OCI-LY7 (cell line): ENCODE results near the gene QKI. TPM values are rescaled to one million over a fixed set of nuclear protein-coding genes. Genes with fewer than 3 reads are reported as not detected.

Experiments
- BruUV-seq: library from RNA; stranded (reverse); fragments of 400-500 nt; replicated peaks from 2 replicates; lab custom pipeline; 2021; lab: Mats Ljungman, UMichigan
- CTCF ChIA-PET: fragments of 300-600 bp; sonication (Branson Sonifier 250); formaldehyde crosslinking; loops from one replicate; lab custom pipeline; 2022; ENCODE audit warnings: antibody characterized with exemption; ENCODE audit not compliant: unreplicated experiment; lab: Charles Lee
- POLR2A ChIA-PET: fragments of 300-600 bp; sonication (Branson Sonifier 250); formaldehyde crosslinking; loops from one replicate; lab custom pipeline; 2022; ENCODE audit warnings: antibody characterized with exemption; lab: Charles Lee
- DNase-seq: peaks from one replicate; pipeline ENCODE4 v3.0.0-alpha.2; 2015; ENCODE audit warnings: low spot score
- H2AFZ ChIP-seq: fragments of 200-600 bp; sonication (generic), shearing (Covaris generic); 2 replicates; pipeline ENCODE4 v1.6.1; 2014; ENCODE audit warnings: mild to moderate bottlenecking, antibody characterized with exemption, low read length, moderate library complexity
- H3K27ac ChIP-seq: fragments of 200-600 bp; sonication (generic); 2 replicates; pipeline ENCODE4 v1.5.1; 2014; ENCODE audit warnings: mixed run types, low read depth, mild to moderate bottlenecking, moderate library complexity, low read length, inconsistent platforms; ENCODE audit not compliant: poor library complexity, severe bottlenecking
- H3K36me3 ChIP-seq: fragments of 200-600 bp; sonication (generic); 2 replicates; pipeline ENCODE4 v1.6.1; 2014; ENCODE audit warnings: mild to moderate bottlenecking, antibody characterized with exemption, low read length, moderate library complexity, mixed read lengths; ENCODE audit not compliant: insufficient read depth
- H3K4me1 ChIP-seq: fragments of 200-600 bp; sonication (generic); 2 replicates; pipeline ENCODE4 v1.5.1; 2014; ENCODE audit warnings: mild to moderate bottlenecking, low read length; ENCODE audit not compliant: insufficient read depth, poor library complexity, severe bottlenecking
- H3K4me2 ChIP-seq: fragments of 200-600 bp; sonication (generic); 2 replicates; pipeline ENCODE4 v1.6.1; 2014; ENCODE audit warnings: mild to moderate bottlenecking, low read length
- H3K4me3 ChIP-seq: fragments of 200-600 bp; sonication (generic); 2 replicates; pipeline ENCODE4 v1.5.1; 2014; ENCODE audit warnings: mild to moderate bottlenecking, low read depth, low read length; ENCODE audit not compliant: poor library complexity, severe bottlenecking
- H3K79me2 ChIP-seq: fragments of 200-600 bp; sonication (generic); 2 replicates; pipeline ENCODE4 v1.6.1; 2016; ENCODE audit warnings: low read depth, mild to moderate bottlenecking, low read length, moderate library complexity, mixed read lengths; ENCODE audit not compliant: insufficient read depth
- H3K9me2 ChIP-seq: fragments of 200-600 bp; sonication (generic); 2 replicates; pipeline ENCODE4 v1.6.1; 2016; ENCODE audit warnings: mild to moderate bottlenecking, low read length, mixed read lengths; ENCODE audit not compliant: insufficient read depth
- H3K9me3 ChIP-seq: fragments of 200-600 bp; sonication (generic); 2 replicates; pipeline ENCODE4 v1.6.1; 2014; ENCODE audit warnings: mild to moderate bottlenecking, mixed run types, low read length, mixed read lengths
- H4K20me1 ChIP-seq: fragments of 200-600 bp; sonication (generic); 2 replicates; pipeline ENCODE4 v1.6.1; 2014; ENCODE audit warnings: mild to moderate bottlenecking, antibody characterized with exemption, low read length, moderate library complexity, mixed read lengths; ENCODE audit not compliant: insufficient read depth
- EZH2phosphoT487 ChIP-seq: fragments of 200-600 bp; sonication (generic); IDR thresholded peaks from 2 replicates; pipeline ENCODE4 v1.6.1; 2018; ENCODE audit warnings: low read depth, borderline replicate concordance, mild to moderate bottlenecking, mixed run types, antibody characterized with exemption, low read length, moderate library complexity, mixed read lengths
- intact Hi-C: fragments of 100-400 bp; cut with micrococcal nuclease; formaldehyde crosslinking; loops from one replicate; pipeline ENCODE4 v1.10.0; 2022; ENCODE audit not compliant: unreplicated experiment
- total RNA-seq, 2 experiments: library from RNA; depleted of rRNA in 1 of 2; stranded (reverse); fragments of >200 nt in 1 of 2; shearing (Covaris generic) in 1 of 2; gene quantifications; 2 replicates each; pipeline ENCODE4 v1.2.3, GENCODE V29; 2014 to 2022
- TF ChIP-seq, protein P1 (sequence below): fragments of 200-600 bp; sonication (generic); conservative IDR thresholded peaks from 2 replicates; pipeline ENCODE4 v1.5.1; 2014; ENCODE audit warnings: mild to moderate bottlenecking, antibody characterized with exemption, low read length, moderate library complexity, mixed read lengths

Gene QKI
- total RNA-seq, 2 experiments from 2014 or later: 55.4 to 74.5 TPM

DNA sequence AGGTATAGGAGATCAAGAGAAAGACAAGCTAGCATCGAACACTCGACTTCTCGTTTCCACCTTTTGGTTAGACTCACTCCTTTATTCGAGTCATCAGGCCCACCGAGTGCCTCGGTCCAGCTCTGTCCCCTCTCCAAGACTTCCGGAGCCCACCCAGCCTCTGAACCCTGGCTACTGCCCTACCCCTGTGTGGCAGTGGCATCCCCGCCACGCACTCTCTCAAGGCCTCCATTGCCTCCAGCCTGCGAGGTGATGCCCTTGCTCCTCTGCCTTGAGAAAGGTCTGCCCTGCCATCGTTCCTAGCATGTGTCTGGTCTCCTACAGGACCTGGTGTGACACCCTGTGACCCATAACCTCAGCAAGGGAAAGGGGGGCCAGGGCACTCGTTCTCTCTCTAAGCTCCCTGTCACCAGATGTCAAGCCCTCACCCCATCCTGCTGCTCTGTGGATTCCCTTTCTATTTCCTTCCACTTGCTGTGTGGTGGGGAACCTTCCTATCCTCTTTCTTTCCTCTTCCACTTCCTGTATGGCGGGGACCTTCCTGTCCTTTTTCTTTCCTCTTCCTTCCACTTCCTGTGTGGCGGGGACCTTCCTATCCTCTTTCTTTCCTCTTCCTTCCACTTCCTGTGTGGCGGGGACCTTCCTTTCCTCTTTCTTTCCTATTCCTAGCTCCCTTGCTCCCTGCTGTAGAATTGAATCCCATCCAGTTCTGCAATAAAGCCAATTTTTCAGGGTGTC is 44.7 kb upstream of the QKI start:
- H3K79me2 ChIP-seq: no peaks in the 10 kb centered on the region
- H3K9me3 ChIP-seq: no peaks in the 10 kb centered on the region
- H3K4me2 ChIP-seq: no peak overlapping the region
- H3K9me2 ChIP-seq: no peaks in the 10 kb centered on the region
- intact Hi-C loops: no loop called here
- H3K4me1 ChIP-seq: no peaks in the 10 kb centered on the region
- no peaks in the 10 kb centered on the region for H3K36me3 ChIP-seq
- no peak overlapping the region for H3K4me3 ChIP-seq
- POLR2A ChIA-PET: no interaction called here
- no peak for DNase-seq
- H3K27ac ChIP-seq: no peak overlapping the region
- no peak overlapping the region for H2AFZ ChIP-seq
- BruUV-seq: no TSS peak
- no peaks in the 10 kb centered on the region for H4K20me1 ChIP-seq
- TF ChIP-seq EZH2phosphoT487: no peak
- TF ChIP-seq, protein P1, sequence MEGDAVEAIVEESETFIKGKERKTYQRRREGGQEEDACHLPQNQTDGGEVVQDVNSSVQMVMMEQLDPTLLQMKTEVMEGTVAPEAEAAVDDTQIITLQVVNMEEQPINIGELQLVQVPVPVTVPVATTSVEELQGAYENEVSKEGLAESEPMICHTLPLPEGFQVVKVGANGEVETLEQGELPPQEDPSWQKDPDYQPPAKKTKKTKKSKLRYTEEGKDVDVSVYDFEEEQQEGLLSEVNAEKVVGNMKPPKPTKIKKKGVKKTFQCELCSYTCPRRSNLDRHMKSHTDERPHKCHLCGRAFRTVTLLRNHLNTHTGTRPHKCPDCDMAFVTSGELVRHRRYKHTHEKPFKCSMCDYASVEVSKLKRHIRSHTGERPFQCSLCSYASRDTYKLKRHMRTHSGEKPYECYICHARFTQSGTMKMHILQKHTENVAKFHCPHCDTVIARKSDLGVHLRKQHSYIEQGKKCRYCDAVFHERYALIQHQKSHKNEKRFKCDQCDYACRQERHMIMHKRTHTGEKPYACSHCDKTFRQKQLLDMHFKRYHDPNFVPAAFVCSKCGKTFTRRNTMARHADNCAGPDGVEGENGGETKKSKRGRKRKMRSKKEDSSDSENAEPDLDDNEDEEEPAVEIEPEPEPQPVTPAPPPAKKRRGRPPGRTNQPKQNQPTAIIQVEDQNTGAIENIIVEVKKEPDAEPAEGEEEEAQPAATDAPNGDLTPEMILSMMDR: no peak
- CTCF ChIA-PET: no interaction called here

DNA sequence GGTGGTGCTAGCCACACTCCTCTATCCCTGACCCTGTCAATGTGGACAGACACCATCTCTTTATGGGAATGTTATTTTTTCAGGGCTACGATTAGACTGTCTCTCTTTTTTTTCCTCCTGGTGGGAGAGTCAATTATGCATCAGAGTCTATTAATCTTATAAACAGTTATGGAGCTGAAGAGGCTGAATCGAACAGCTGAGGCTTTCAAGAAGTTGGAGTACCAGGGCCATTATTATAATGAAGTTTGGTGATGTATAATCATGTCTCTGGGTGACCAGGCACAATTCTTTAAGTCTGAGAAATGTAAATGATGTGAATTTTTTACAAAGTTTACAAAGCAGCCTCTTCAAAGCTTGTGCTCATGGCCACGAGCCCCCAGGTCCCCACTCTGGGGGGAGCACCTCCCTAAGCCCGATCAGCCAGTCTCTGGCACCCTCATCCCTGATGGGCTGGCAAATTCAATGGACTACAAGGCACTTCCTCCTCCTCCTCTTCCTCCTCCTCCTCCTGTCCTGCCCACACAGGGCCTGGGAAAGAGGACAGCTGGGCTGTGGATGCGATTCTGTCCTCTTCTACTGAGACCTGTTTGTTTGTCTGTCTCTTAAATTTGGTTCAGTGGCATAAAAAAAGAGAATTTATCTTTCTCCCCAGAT is 43.9 kb upstream of the QKI start:
- no peak overlapping the region for H3K4me3 ChIP-seq
- no peaks in the 10 kb centered on the region for H3K9me3 ChIP-seq
- intact Hi-C loops: no loop called here
- H3K27ac ChIP-seq: no peak overlapping the region
- H3K4me2 ChIP-seq: no peak overlapping the region
- no TSS peak for BruUV-seq
- POLR2A ChIA-PET: interaction anchor here (0.7 kb wide), 1 partner anchor 29 kb away, joined by 5 read pairs; no protein-coding TSS in a partner anchor
- H4K20me1 ChIP-seq: no peaks in the 10 kb centered on the region
- H3K4me1 ChIP-seq: no peaks in the 10 kb centered on the region
- H3K9me2 ChIP-seq: no peaks in the 10 kb centered on the region
- H3K79me2 ChIP-seq: no peaks in the 10 kb centered on the region
- CTCF ChIA-PET: no interaction called here
- H3K36me3 ChIP-seq: no peaks in the 10 kb centered on the region
- H2AFZ ChIP-seq: 0 out of 2 replicates have a peak overlapping the region, but pooled peaks have one; percentile 11
- DNase-seq: no peak
- no peak for TF ChIP-seq EZH2phosphoT487
- TF ChIP-seq, protein P1: no peak

GRCh38 chr6:163371129-163371528 is 43.4 kb upstream of the QKI start:
- no peak overlapping the region for H3K4me3 ChIP-seq
- H3K4me2 ChIP-seq: no peak overlapping the region
- H4K20me1 ChIP-seq: no peaks in the 10 kb centered on the region
- H3K9me2 ChIP-seq: no peaks in the 10 kb centered on the region
- no peaks in the 10 kb centered on the region for H3K79me2 ChIP-seq
- H3K27ac ChIP-seq: no peak overlapping the region
- no peaks in the 10 kb centered on the region for H3K4me1 ChIP-seq
- no peak for TF ChIP-seq EZH2phosphoT487
- TF ChIP-seq, protein P1: no peak
- ChIA-PET POLR2A (interaction anchor here (0.7 kb wide), 1 partner anchor 29 kb away, joined by 5 read pairs; no protein-coding TSS in a partner anchor), CTCF (no interaction called here)
- H3K9me3 ChIP-seq: no peaks in the 10 kb centered on the region
- no peak for DNase-seq
- H3K36me3 ChIP-seq: no peaks in the 10 kb centered on the region
- no TSS peak for BruUV-seq
- intact Hi-C loops: no loop called here
- no peak overlapping the region for H2AFZ ChIP-seq
